ENCODE data around the gene CLDN9. TPM values are rescaled to one million over a fixed set of nuclear protein-coding genes. Genes with fewer than 3 reads are reported as not detected.

CLDN9 gene
- total RNA-seq, 1 donor from 2014 or later: 0.39 TPM

GRCh38 chr16:3019594-3020246 is 7.0 kb downstream of the CLDN9 start:
- no peak for DNase-seq

GRCh38 chr16:3020247-3020603 is 7.5 kb downstream of the CLDN9 start, which contains the start of gene TNFRSF12A:
TNFRSF12A (plus strand) TSS chr16:3020368; CDS start chr16:3020398, 30 bp downstream.
- DNase-seq: no peak

GRCh38 chr16:3020604-3021448 is 8.1 kb downstream of the CLDN9 start:
- peak; percentile 77 for DNase-seq

GRCh38 chr16:3021449-3022207 is 8.9 kb downstream of the CLDN9 start:
- DNase-seq: peak; percentile 52

- DNase-seq: peak; percentile 86
These were observed 9.5 kb downstream of the CLDN9 start for GRCh38 chr16:3022208-3022683.

- no peak for DNase-seq
These were observed 10.1 kb downstream of the CLDN9 start for GRCh38 chr16:3022684-3023414.

GRCh38 chr16:3023415-3023668 is 10.6 kb downstream of the CLDN9 start:
- peak; percentile 29 for DNase-seq

- DNase-seq: peak; percentile 92
These were observed 11.2 kb downstream of the CLDN9 start, which contains the start of the genes HCFC1R1 and THOC6 for GRCh38 chr16:3023669-3024478. HCFC1R1 (minus strand) TSS chr16:3023942; CDS start chr16:3023941, 1 bp downstream. THOC6 (plus strand) TSS chr16:3024035; CDS start chr16:3024327, 292 bp downstream.

GRCh38 chr16:3025032-3026002 is 12.6 kb downstream of the CLDN9 start:
- no peak for DNase-seq

- no peak for DNase-seq
These were observed 13.3 kb downstream of the CLDN9 start for GRCh38 chr16:3026003-3026378.

GRCh38 chr16:3026609-3027488 is 14.1 kb downstream of the CLDN9 start:
- DNase-seq: no peak

GRCh38 chr16:3027489-3027795 is 14.7 kb downstream of the CLDN9 start:
- no peak for DNase-seq

- peak; percentile 19 for DNase-seq
These were observed 15.4 kb downstream of the CLDN9 start for GRCh38 chr16:3027983-3028715.

GRCh38 chr16:3028716-3029319 is 16.1 kb downstream of the CLDN9 start:
- no peak for DNase-seq

- DNase-seq: no peak
These were observed 16.9 kb downstream of the CLDN9 start for GRCh38 chr16:3029491-3030221.

- no peak for DNase-seq
These were observed 17.8 kb downstream of the CLDN9 start for GRCh38 chr16:3030222-3031212.
